NCI-H82 (cell line): ENCODE measurements around the gene ENDOU.

Experiments used
- DNase-seq: peaks from one replicate; lab custom pipeline; 2025; lab: John Stamatoyannopoulos, UW

The ENDOU gene

DNA sequence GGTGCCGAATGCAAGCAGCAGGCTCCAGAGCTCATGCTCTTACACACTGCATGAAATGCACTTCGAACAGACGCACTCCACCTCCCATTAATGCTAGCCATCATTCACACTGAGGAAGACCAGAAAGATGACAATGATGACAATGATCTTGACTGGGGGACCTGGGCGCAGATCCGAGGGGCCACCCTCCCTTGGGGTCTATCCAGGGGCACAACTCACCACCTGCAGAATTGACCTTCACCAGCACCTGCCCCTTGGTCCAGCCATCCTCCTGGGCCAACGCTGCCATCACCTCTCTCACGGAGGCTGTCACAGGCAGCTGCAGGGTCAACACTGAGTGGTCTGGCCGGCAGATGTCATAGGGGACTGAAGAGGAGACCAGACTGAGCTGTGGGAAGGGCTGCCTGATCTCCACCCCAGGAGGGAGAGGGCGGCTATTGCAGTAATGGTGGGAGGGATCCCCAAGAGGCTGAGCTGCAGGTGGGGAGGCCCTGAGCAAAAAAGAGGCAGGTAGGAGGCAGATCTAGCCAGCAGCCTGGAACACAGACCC is 18.1 kb upstream of the ENDOU start:
- no peak for DNase-seq

DNA sequence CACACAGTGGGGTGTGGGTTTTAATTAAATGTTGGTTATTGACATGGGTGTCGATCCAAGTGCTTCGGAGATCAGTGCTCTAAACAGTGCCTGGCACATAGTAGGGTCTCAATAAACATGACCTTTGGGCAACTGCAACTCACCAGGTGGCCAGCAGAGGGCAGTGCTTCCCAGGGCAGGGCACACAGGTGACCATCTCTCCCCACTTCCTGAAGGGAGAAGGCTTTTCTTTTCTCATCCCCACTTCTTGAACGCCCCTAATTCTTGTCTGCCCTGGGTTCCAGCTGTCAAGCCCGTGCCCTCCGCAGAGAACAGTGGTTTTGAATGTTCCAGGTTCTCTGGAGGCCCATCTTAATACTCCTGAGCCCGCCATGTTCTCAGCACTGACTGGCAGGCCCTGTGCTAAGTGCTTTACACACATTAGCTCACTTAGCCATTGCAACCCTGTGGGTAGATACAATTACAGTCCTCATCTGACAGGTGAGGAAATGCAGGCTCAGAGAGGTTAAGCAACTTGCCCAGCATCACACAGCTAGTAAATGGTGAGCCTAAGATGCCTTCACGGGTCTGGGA is 17.0 kb upstream of the ENDOU start:
- DNase-seq: peak; percentile 67

GRCh38 chr12:47741340-47741703 is 16.0 kb upstream of the ENDOU start:
- DNase-seq: no peak

- DNase-seq: no peak
Observed at GRCh38 chr12:47740606-47741339, 15.5 kb upstream of the ENDOU start.

DNA sequence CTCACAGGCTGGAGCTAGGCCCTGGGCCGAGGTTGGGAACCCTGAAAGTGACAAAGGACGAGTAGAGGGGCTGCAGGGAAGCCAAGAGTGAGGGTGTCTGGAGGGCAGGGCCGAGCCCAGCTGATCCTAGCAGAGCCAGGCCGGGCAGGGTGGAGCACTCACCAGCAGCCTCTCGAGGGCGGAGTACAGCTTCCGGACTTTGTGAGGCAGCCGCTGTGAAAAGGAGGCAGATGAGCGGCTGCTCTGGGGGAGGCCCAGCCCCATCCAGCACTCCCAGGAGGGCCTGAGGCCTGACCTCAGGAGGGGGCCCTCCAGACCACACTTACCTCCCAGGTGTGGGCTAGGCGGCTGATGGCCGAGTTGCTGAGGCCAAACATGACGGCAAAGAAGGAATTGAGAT is 14.7 kb upstream of the ENDOU start:
- no peak for DNase-seq

DNA sequence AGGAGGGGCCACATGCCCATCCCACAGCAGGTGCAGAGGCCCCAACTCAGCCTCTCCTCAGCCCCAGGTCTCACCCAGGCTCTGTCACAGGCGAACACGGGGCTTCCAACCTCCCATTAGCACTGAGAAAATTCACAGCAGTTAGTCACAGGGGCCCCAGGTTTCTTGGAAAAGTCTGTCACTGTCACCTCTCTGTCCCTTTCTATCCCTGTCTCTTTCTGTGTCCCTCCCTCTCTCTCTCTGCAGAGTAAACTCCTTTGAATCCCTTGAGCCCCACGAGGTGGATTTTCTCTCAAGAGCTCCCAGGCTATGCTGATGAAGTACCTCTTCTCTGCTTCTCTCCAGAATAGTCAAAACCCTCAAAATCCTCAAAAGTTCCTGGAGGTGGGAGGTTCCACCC is 14.0 kb upstream of the ENDOU start:
- no peak for DNase-seq

- no peak for DNase-seq
Observed at GRCh38 chr12:47737936-47738594, 12.8 kb upstream of the ENDOU start.

- DNase-seq: peak; percentile 27
Observed at GRCh38 chr12:47736877-47737676, 11.8 kb upstream of the ENDOU start.

DNA sequence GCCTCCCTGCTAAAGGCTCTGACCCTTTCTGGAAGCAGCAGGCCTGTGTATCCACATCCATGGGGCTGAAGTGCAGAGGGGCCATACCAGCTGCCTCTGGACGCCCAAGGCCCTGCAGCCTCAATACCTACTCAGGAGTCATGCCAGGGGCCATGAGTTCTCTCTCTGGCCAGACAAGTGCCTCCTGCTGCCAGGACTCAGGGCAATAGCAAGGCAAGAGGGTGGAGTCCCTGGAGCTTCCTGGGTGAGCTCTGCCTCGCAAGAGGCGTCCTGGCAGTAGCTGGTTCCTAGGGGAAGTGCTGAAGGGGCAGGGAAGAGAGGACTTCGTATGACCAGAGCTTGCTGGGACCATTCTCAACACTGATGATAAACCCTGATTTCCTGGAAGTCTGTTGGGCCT is 10.9 kb upstream of the ENDOU start:
- no peak for DNase-seq

DNA sequence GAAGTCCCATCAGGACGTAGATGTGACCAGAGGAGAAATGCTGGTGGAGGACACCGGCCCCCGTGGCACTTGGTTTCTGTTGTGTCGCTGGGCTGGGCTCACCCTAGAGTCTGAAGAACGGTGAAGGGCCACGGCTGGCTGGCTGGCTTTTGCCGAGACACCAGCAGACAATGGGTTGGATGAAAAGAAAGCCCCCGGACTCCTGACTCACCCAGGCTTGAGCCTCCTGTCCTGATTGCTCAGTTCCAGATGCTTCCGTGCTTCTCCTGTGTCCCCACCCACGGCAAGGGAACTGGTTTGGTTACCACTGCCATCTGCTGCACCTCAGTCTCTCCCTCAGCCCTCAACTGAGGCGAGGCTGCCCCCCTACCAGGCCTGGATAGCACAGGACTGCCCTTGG is 10.4 kb upstream of the ENDOU start:
- DNase-seq: no peak

DNA sequence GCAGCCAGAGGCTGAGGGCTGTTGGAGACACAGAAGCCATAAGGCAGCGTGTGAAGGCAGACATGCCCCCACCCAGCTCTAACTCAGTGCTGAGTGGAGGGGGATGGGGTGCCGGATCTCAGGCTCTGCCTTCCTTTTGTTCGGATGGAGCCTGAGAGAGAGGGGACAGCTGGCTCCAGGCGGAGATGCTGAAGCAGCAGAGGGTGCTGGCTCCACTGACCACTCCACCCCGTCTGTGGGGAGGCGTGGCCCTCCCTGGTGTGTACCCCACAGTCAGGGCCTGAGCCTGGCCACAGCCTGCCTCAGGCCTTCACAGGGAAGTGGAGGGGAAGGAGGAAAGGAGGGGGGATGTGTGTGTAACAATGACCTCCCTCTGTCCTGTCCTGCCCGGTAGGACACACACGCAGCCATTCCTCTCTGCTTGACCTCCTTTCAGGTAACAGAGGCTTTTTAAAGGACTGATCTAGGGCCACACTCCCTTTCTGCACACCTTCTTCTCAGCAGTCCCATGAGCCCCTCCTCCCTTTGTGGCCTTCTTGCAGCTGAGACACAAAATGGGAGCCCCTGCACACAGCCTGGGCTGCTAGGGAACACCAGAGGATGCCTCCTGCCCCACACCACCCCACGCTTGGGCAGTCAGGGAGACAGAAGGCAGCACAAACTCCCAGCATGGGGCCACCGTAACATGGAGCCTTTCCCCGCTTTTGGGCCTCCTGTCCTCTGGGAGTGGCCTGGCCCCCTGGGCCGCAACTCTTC is 9.6 kb upstream of the ENDOU start:
- peak; percentile 21 for DNase-seq

DNA sequence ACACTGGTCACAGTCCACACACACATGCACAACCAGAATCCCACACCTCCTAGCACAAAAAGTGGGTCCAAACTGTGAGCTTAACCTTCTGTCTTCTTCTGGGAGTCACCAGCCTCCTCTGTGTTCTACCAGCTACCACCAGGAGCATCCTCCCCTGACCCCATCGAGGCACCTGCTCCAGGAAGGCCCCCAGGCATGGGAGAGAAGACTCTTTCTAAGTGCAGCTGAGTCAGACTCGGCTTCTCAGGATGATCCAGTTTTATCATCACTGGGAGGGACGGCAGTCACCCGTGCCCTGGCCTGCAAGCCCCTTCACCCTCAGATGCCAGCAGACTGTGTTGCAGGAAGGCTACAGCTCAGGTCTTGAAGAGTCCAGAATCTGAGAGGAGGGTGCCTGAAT is 7.9 kb upstream of the ENDOU start:
- DNase-seq: no peak

GRCh38 chr12:47732504-47732903 is 7.2 kb upstream of the ENDOU start:
- no peak for DNase-seq

DNA sequence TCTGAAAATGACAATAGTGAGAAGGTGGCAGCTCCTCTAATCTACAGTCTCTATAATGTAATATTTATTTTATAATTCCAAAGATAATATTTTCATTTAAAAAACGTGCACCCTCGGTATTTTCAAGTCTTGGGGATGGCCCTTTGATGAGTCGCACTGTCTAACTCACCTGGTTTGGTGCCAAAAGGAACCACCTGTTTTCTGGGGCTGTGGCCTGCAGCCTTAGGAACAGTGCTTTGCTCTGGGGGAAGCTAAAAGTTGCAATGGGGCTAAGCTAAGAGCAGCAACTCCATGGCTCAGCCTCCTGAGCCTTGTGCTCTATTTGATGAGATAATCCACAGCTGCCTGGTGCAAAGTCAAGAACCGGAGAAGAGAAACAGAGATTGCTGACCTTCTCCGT is 6.4 kb upstream of the ENDOU start:
- DNase-seq: no peak

GRCh38 chr12:47730341-47730744 is 5.1 kb upstream of the ENDOU start:
- DNase-seq: no peak

GRCh38 chr12:47729233-47729632 is 3.9 kb upstream of the ENDOU start:
- no peak for DNase-seq

- no peak for DNase-seq
Observed at GRCh38 chr12:47725893-47726292, 603 bp upstream of the ENDOU start.

GRCh38 chr12:47722941-47723631 is 2.2 kb downstream of the ENDOU start:
- DNase-seq: no peak

DNA sequence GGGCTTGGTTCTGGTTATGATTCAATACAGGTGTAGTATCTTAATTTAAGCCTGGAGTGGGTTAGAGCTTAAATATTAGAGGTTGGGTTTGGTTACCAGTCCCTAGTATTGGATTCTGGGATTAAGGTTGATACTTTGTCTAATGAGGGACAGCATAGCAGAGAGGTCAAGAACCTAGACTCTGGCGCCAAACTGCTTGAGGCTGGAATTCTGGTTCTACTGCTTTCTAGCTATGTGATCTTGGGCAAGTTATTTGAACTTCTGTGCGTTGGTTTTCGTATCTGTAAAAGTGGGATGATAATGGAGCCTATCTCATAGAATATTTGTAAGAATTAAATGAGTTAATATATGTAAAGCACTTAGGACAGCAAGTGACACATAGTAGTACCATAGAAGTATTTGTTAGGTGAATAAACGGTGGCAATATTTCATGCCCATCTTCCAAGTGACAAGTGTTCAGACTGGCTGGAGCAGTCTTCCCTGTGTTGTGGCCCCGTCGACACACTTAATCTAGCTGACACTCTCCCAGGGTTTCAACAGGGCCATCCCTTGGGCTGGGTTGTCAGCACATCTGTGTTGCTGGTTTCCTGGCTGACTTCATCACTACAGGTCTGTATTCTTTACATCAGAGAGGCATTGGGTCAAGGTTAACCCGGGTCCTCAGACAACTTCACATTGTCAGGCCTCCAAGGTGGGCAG is 3.0 kb downstream of the ENDOU start:
- no peak for DNase-seq

DNA sequence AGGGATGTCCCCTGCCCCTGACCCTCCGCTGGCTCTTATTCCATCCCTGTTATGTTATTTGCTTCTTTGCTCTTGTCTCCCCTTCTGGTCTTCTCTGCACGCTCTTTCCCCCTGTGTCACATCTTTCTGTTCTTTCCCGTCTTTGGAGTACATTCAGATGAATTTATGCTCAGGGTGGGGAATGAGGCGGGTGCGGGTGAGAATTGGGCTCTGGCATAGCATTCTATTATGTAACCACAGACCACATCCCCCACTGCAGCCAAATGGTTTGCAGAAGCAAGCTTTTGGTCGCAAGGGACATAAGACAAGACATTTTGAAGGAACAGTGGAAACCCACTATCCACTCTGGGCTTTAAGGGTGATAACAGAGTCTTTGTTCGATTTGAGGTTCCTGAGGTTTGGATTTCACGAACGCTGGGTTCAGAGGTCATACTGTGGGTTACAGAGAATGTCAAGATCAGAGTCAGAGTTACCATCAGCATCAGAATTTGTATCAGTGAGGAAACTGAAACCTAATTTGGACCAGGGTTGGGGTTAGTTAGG is 3.8 kb downstream of the ENDOU start:
- no peak for DNase-seq
